Islet precursor cell (in vitro differentiated cells): ENCODE data around the gene PSMD13.

Experiments
- DNase-seq: peaks from one replicate; pipeline ENCODE4 v3.0.0-alpha.2; 2018

Gene PSMD13

DNA sequence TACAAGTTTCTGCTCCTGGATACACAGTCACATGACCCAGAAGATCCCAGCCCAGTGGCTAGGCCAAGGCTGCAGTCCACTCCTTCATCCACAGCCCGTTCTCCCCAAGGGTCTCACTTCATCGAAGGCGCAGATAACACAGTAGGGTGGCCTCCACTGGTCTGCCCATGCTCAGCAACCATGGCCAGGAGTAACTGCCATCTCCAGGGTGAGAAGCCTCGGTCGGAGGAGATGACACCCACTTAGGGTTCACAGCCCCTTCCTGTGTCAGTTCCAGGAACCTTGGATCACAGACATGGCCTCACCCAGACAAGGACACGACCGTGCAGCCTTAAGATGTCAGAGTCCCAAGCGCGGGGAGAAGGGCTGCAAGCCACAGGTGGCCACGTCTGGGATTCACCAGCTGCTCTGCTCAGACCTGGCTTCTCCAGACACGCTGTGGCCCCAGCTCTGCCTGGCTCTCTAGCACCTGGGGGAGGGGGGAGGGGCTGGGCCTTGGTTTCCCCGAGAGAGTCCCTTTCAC is 32.1 kb upstream of the PSMD13 start:
- peak; percentile 8 for DNase-seq

DNA sequence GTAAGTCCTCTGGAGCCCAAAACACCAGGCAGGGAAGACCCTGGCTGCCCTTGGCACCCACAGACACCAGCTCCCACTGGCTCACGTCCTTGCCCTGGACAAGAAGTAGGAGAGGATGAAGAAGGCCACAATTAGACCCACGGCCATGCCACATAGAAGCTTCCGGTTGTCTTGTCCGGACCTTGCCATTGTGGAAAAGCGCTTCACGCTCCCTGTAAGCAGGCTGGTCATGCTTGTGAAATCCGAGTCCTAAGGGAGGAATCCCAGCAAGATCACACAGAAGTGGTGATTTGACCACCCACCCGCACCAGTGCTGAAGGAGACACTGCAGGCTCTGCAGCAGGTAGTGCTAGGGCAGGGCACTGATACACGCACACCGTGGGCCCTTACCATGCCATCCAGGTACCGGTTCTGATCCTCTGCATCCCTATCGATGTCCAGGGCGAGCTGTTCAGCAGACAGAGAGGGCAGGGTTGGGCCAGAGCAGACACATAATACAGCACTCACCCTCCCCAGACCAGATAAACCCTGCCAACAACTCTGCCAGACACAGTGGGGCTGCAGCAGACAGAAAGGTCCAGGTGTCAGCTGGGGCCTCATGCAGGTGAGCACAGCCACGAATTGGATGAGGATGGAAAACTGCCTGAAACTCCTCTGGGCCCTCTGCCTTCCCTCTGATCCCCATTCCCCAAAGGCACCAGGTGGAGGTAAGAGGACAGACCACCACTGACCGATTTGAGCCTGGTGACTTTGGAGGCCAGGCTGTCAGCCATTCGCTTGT is 31.4 kb upstream of the PSMD13 start:
- DNase-seq: no peak

DNA sequence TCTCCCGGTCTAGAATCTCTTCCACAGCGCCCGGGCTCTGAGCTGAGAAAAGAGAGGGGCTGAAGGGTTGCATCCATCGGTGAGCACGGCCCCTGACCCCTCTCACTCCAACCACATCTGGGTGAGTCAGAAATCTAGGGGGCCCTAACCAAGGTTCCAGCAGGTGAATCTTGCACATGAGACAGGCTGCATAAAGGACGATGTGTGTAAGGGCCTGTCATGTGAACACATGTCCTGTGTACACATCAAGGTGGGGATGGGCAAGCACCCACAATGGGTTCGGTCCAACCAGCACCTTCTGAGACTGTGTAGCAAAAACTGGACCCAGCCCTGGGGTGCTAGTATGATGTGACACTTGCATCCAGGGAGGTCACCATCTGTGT is 30.8 kb upstream of the PSMD13 start:
- DNase-seq: no peak

- peak; percentile 52 for DNase-seq
Measured at GRCh38 chr11:206526-207207, 30.1 kb upstream of the PSMD13 start.

DNA sequence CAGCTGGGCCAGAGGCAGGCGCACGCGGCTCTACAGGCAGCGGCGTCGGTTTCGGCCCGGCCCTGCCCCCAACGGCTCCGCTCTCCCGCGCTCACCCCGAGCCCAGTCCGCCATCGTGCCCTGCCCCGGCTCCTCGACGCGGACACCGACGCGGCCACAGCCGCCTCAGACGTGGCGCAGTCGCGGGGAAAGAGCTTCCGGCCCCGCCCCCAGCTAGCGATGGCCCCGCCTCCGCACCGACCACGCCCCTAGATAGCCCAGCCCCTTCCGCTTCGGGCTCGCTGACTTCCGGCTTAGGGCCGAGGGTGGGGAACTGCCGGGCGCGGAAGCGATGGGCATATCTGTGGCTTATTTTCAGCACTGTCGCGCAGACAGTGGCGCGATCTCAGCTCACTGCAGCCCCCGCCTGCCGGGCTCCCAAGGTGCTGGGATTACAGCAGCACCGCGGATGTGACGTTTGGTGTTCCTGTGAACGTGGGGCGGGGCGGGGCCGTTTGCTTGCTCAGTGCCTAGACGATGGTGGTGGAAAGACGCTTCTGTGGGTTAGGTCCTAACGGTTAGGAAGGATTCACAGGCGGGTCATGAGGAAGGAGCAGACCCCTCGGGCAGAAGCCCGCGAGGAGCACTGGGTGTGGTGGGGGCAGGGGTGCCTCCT is 29.4 kb upstream of the PSMD13 start, which contains the start of the genes BET1L and RIC8A:
Gene BET1L (minus strand): TSS at position 192 of the 655 bp plus-strand sequence. CDS start 78 bp downstream, at position 114.
Gene RIC8A (plus strand): TSS at position 501 of the 655 bp plus-strand sequence. CDS start 1,147 bp downstream, outside the sequence.
- DNase-seq: peak; percentile 99

DNA sequence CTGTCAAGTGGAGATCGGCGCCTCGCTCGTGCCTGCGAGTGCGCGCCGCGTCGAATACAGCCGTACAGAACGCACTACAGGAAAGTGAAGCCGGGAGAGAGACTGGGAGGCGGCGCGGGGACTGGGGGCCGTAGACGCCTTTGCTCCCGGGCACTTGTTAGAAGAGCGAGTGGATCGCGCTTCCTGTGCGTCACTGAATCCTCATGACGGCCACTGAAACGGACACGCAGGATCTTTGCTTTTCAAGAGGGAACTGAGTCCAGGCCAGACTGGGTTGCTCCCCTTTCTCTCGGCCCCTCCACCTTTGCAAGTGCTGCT is 29.0 kb upstream of the PSMD13 start:
- no peak for DNase-seq

- DNase-seq: peak; percentile 78
Measured at GRCh38 chr11:208181-208916, 28.4 kb upstream of the PSMD13 start.

GRCh38 chr11:208917-209260 is 27.9 kb upstream of the PSMD13 start:
- no peak for DNase-seq

- DNase-seq: peak; percentile 62
Measured at GRCh38 chr11:209275-210121, 27.3 kb upstream of the PSMD13 start.

DNA sequence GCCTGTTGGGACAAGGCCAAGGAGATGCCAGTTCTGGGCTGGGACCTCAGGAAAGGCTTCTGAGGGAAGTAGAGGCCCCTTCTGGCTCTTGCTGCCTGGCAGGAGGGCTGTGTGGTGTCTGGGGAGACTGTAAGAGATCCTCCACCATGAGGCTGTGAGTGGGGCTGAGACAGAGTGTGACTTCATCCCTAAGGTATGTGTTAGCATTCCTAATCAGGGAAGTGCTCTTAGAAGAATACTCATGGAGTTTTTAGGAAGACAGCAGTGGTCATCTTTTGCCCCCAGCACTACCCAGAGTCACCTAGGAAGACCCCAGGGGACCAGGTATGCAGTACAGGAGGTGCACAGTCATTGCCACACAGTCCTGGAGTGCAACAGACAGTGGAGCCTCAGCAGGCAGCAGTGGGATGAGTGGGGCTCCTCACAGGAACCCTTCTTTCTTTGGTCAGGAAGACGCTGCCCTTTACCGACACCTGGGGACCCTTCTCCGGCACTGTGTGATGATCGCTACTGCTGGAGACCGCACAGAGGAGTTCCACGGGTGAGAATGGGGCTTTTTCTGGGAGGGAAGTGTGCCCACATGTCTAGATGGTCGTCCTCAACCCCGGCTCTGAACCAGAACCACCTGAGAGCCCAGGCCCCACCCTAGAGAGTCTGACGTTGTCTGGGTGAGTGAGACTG is 26.5 kb upstream of the PSMD13 start:
- peak; percentile 84 for DNase-seq

GRCh38 chr11:210803-211180 is 26.0 kb upstream of the PSMD13 start:
- DNase-seq: no peak

- DNase-seq: no peak
Measured at GRCh38 chr11:211295-211694, 25.5 kb upstream of the PSMD13 start.

- no peak for DNase-seq
Measured at GRCh38 chr11:211741-212140, 25.0 kb upstream of the PSMD13 start.

- no peak for DNase-seq
Measured at GRCh38 chr11:212150-213100, 24.4 kb upstream of the PSMD13 start.

DNA sequence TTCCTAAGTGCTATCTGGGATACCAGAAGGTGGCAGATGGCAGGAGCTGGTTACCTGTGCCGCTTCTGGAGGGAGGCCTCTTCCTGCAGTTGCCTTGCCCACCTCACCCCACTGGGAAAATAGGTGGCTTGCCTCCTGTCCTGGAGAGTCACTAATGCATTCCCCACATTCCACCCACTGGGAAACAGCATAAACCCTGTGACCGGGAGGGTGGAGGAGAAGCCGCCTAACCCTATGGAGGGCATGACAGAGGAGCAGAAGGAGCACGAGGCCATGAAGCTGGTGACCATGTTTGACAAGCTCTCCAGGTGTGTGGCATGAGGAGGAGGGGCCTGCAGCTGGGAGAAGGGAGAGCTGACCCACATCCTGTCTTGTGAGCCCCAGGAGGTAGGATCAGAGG is 23.7 kb upstream of the PSMD13 start:
- DNase-seq: no peak

- no peak for DNase-seq
Measured at GRCh38 chr11:214083-214482, 22.7 kb upstream of the PSMD13 start.

DNA sequence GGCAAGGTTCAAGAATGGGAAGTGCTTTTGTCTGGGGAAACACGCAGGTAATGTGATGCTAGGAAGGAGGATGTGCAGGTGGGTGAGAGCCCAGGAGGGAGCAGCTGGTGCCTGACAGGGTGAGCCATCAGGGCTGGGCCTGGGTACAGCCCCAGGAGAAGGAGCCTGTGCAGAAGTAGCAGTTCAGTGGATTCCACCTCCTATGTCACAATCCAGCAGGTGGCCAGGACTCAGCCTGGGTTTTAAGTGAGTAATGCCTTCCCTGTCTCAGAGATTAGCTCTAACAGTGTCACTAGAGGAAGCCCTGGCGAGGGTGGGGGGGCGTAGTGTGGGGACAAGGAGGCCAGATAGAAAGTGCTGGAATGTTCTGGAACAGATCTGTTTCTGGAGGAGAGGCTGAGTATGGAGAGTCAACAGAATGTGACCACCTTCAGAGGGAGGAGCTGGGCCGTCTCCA is 21.2 kb upstream of the PSMD13 start:
- no peak for DNase-seq

GRCh38 chr11:216081-216974 is 20.4 kb upstream of the PSMD13 start:
- no peak for DNase-seq

DNA sequence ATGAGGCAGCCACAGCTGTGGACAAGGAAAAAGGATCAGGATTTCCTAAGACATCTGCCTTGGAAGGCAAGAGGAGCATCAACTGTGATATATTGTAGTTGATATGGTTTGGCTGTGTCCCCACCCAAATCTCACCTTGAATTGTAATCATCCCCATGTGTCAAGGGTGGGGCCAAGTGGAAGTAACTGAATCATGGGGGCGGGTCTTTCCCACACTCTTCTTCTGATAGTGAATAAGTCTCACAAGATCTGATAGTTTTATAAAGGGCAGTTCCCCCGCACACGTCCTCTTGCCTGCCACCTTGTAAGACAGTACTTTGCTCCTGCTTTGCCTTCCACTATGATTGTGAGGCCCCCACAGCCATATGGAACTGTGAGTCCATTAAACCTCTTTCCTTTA is 19.1 kb upstream of the PSMD13 start:
- DNase-seq: no peak
